ENCODE data around the gene RMI1.
A peak's percentile ranks its signal among the peaks of the same experiment; 100 is the strongest.
"Not testable (repeated sequence)": the region's sequence is repeated elsewhere in the genome, so short reads cannot be mapped to it uniquely, and the experiment has no call there.

Gene RMI1

DNA sequence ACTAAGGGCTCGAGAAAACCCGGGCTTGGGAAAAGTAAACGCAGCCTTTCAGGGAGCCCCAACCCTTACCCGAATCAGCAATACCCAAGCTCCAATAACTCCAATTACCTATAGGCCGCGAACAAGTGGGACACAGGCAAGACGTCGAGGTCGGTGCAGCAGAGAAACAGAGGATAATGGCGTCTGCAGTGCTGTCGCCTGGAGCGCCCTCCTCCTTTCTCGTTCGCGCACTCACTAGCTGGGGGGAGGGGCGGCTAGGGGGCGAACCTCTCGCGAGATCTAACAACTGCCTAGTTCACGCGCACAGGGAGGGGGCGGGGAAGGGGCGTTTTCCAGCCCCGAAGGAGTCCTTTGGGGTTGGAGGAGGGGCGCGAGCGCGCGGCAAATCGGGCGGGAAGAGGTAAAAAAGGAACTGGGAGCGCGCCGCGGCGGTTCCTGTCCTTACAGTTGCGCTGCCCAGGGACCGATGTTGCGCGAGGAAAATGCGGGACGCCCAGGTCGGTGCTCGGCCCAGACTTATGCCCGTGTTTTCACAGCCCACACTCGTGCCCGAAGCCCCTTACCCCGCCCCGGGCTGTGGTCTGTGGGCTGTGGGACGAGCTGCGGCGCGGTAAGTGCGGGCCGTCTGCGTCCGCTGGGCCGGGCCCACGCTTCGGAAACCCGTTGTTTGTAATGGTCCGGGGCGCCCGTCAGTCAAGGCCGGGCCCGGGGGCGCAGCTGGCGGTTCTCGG, at the start of gene RMI1:
TSS of gene RMI1 (plus strand) at position 411 of the 731 bp plus-strand sequence. CDS start 20,182 bp downstream, outside the sequence.
- peak; percentile 99 for DNase-seq (ENCODE audit: low spot score)

DNA sequence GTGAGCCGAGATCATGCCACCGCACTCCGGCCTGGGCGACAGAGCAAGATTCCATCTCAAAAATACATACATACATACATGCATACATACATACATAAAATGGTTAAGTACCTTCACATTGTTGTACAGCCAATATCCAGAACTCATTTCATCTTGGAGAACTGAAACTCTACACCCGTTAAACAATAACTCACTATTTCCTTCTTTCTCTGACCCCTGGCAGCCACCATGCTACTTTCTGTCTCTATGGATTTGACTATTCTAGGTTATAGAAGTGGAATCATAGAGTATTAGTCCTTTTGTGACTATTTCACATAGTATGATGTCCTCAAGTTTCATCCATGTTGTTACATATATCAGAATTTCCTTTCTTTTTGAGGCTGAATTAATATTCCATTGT, 49.7 kb upstream of the RMI1 start:
- DNase-seq (ENCODE audit: low spot score), result no peak

DNA sequence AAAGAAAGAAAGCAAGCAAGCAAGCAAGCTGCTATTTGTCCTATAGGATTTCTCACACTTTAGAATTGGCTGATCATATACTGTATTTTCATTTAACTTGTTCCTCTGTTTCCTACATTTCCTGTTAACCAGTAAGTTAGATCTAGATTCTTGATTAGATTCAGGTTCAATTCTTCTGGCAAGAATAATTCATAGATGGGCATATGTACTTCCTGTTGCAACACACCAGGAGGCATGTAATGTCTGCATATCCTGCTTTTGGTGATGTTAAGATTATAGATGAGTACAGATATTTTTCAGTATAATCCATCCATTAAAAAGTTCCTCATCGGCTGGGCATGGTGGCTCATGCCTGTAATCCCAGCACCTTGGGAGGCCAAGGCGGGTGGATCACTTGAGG, 48.6 kb upstream of the RMI1 start:
- DNase-seq (ENCODE audit: low spot score), result no peak

DNA sequence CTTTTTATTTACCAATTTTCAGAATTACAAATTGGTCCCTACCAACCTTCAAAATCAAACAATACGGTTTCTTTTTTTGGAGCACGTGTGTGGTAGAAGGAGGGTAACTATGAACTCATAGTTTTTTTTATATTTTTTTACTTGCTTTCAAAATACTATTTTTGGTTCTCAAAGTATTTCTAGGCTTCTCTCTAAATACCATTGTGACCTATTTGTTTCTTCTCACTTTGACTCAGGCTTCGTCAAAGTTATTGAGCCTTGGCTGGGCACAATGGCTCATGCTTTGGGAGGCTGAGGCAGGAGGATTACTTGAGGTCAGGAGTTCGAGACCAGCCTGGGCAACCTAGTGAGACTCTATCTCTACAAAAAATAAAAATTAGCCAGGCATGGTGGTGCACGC, 47.8 kb upstream of the RMI1 start:
- DNase-seq (ENCODE audit: low spot score), result no peak

- no peak for DNase-seq (ENCODE audit: low spot score)
Measured at GRCh38 chr9:83933790-83934189, 46.8 kb upstream of the RMI1 start.

DNA sequence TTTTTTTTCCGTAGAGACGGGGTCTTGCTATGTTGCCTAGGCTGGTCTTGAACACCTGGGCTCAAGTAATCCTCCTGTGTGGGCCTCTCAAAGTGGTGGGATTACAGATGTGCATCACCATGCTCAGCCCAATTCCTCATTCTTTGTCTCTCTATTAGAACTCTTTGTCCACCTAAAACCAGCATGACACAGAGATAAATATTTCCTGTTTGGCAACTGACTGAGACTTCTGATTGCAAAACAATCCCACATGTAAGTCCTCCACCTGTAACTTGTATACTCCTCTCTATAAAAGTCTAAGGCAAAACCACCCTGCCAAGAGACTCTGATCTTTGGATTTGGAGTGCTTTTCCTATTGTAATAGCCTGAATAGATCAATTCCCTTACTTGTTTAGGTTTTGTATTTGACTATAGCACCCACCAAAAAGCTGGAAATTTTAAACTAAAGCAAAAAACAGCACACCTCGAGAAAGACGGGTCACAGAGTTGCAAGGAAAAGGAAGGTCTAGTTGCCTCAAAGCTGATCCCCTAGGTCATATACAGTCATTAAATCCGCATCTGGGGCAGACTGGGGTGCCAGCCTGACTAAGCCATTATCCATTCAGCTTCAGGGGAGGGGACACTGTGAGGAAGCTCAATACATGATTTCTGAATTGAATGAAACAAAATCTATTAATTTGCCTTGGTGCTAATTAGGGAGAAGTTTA, 45.9 kb upstream of the RMI1 start:
- DNase-seq (ENCODE audit: low spot score), result no peak

- DNase-seq (ENCODE audit: low spot score), result no peak
Measured at GRCh38 chr9:83935276-83935935, 45.2 kb upstream of the RMI1 start.

GRCh38 chr9:83936523-83936922, 44.1 kb upstream of the RMI1 start:
- DNase-seq (ENCODE audit: low spot score), result no peak

DNA sequence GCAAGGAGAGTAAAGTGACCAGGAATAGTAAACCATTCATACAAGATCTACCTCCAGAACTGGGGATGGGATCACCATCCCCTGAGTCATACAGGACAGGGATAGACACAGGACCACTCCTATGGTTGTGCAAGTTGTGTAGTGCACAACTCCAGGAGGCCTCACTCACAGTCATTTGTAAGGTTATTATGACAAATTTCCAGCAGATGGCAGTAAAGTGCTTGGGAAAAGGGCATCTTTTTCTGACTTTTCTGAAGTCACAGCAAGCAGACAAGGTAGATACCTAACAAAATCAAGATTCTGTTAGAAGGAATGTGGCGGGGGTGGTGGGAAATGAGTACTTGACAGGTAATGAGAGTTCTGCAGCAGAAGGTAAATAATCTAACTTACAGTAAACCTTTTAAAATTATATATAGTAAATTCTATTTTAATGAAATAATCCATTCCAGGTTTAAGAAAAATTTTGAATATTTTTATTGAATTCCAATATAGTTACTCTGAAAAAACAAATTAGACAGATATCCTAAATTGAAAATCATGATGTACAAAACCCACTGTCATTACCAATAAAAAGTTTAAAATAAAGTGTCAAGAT, 42.6 kb upstream of the RMI1 start:
- no peak for DNase-seq (ENCODE audit: low spot score)

DNA sequence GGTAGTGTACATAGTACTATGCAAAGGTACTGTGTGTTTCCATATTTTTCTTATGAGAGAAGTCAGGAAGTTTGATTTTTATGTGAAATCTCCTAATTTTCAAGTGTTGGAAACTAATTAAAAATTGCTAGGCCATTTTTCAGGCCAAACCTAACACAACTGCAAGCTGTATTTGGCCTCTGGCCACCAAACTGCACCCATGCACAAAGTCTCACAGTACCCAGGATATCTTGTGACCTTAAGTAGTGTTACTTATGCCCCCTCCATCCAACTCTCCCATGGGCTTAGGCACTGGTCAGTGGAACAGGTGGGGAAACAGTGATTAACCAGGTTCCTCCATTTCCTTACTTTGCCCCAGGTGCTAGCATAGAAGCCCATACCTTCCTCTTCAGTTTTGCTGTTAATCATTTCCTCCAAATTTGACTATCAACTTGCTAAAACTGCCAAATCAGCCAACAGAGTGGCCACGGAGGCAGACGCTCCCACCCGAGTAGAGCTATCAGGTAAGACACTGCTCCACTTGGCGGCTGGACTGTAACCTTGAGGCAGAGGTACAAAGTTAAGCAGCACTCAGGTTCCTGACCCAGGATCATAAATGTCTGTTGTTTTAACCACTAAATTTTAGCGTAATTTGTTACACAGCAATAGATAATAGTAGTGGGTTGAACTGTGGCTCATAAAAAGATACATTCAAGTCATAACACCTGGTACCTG, 39.9 kb upstream of the RMI1 start:
- no peak for DNase-seq (ENCODE audit: low spot score)

DNA sequence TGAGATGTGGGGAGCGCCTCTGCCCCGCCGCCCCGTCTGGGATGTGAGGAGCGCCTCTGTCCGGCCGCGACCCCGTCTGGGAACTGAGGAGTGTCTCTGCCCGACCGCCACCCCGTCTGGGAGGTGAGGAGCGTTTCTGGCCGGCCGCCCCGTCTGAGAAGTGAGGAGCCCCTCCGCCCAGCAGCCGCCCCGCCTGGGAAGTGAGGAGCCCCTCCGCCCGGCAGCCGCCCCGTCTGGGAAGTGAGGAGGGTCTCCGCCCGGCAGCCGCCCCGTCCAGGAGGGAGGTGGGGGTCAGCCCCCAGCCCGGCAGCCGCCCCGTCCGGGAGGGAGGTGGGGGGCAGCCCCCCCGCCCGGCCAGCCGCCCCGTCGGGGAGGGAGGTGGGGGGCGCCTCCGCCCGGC, 32.5 kb upstream of the RMI1 start:
- not testable (repeated sequence) for DNase-seq (ENCODE audit: low spot score)

DNA sequence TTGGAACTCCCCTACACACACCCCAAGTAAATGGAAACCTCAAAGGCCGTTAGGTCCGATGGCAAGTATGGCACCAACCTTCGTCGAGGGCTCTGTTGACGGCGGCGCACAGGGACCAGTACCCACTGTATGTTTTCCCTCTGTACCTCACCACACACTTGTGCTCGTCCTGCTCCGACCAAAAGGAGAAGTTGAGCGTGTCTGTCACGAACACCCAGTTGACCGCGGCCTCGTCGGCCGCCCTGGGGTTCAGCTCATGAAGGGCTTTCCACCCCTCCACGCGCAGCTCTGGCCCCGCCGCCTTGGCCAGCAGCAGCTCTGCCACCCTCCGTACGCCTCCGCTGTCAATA, 24.5 kb upstream of the RMI1 start:
- no peak for DNase-seq (ENCODE audit: low spot score)

- no peak for DNase-seq (ENCODE audit: low spot score)
Measured at GRCh38 chr9:83956436-83957247, 24.0 kb upstream of the RMI1 start.

DNA sequence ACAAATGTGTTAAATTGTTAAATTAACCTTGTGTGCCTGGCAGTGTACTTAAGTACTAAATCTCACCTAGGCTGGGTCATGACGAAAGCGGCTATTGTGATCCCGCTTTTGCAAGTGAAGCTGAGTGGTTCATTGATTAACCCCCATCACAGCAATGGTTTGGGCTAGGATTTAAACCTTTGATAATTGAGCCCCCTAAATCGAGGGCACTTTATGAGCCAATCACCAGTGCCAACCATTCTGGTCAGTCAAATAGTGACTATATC, 23.4 kb upstream of the RMI1 start:
- DNase-seq (ENCODE audit: low spot score), result no peak

DNA sequence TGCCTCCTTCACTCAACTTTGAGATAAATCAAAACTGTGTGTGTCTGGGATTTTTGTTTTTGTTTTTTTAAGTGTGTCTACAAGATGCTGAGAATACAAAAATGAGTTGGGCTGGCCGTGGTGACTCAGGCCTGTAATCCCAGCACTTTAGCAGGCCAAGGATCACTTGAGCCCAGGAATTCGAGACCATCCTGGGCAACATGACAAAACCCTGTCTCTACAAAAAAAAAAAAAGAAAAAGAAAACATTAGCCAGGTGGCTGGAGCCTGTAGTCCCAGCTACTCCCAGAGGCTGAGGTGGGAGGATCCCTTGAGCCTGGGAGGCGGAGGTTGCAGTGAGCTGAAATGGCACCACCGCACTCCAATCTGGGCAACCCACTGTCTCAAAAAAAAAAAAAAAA, 21.5 kb upstream of the RMI1 start:
- DNase-seq (ENCODE audit: low spot score), result no peak

- no peak for DNase-seq (ENCODE audit: low spot score)
Measured at GRCh38 chr9:83960991-83961390, 19.6 kb upstream of the RMI1 start.

DNA sequence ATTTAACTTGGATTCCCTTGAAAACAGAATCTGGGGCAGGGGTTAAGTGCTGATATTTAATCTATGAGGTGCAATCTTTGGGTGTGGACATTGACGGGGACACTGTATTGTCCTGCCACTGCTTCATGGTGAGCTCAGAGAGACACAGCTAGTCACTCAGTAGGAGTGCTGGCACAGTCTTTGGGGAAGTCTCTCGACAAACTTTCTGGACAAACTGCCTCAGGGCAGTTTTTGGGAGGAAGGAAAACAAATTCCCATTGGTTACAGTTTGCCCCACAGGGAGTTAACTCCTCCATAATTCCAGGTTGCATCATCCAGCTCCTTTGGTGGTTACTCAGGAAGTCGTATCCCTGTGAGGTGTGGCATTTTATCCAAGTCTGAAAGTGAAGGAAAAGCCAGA, 18.4 kb upstream of the RMI1 start:
- no peak for DNase-seq (ENCODE audit: low spot score)

- DNase-seq (ENCODE audit: low spot score), result no peak
Measured at GRCh38 chr9:83964973-83965349, 15.6 kb upstream of the RMI1 start.

GRCh38 chr9:83965350-83966208, 15.0 kb upstream of the RMI1 start:
- no peak for DNase-seq (ENCODE audit: low spot score)

- DNase-seq (ENCODE audit: low spot score), result no peak
Measured at GRCh38 chr9:83966209-83966582, 14.4 kb upstream of the RMI1 start.

DNA sequence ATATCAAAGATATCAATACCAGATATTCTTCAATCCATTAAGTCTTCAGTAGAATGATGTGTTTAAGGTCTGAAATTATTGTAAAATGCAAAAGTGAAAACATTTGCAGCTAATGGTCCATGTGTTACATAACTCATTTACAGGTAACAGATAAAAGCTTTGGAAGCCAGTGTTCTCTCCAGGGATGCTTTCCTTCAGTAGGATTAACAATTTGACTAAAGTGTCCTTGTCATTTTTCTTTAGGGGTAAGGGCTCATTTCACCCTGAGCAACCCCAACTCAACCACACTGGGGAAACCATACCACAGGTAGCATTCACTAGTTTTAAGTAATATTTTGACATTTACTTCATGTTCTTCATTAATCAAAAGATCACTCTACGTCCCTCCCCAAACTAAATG, 13.5 kb upstream of the RMI1 start:
- no peak for DNase-seq (ENCODE audit: low spot score)
